Measurements from ENCODE around the gene CCM2L. TPM values are rescaled to one million over a fixed set of nuclear protein-coding genes. Genes with fewer than 3 reads are reported as not detected.

Gene CCM2L
- total and polyA plus RNA-seq, 2 donors (not counting 3 experiments of a cell fraction or from before 2014, with no cell fraction given), result 10.8 to 13.4 TPM

- H3K36me3 ChIP-seq (ENCODE audit: control insufficient read depth in 2 of 2, extremely low read depth in 1 of 2, insufficient read depth in 2 of 2, low read length in 2 of 2), result no peaks in the 10 kb centered on the region
- ChIA-PET CTCF (no interaction called here), POLR2A (no interaction called here)
- H3K4me3 ChIP-seq (replicated peaks in 1 of 3; ENCODE audit: insufficient read depth in 1 of 3, low read depth in 1 of 3, low read length in 3 of 3), result no peak overlapping the region
- FAIRE-seq (no peak), DNase-seq (ENCODE audit: low read depth, low spot score) (no peak)
- H3K4me1 ChIP-seq (ENCODE audit: control insufficient read depth, extremely low read depth, insufficient read depth, low read length), result peaks cover 4% of the 10 kb centered on the region
- H3K4me2 ChIP-seq (ENCODE audit: insufficient read depth, low read length), result no peak overlapping the region
- dilution Hi-C loops (cut with MboI; ENCODE audit: extremely low pct_ligation_motif_present, low sequenced_read_pairs), result no loop called here
- H2AFZ ChIP-seq (ENCODE audit: low read depth, low read length), result no peak overlapping the region
- no peak overlapping the region for H3K27ac ChIP-seq (ENCODE audit: insufficient read depth, low read depth, low read length)
- no peaks in the 10 kb centered on the region for H3K9me3 ChIP-seq (replicated peaks; ENCODE audit: control insufficient read depth, insufficient read depth, low read length)
- no peaks in the 10 kb centered on the region for H4K20me1 ChIP-seq (replicated peaks; ENCODE audit: control insufficient read depth, extremely low read depth, insufficient read depth, low read length)
- no peaks in the 10 kb centered on the region for H3K9me1 ChIP-seq (replicated peaks; ENCODE audit: control insufficient read depth, extremely low read depth, insufficient read depth, low read length)
- TF ChIP-seq JUN (IDR thresholded peaks at IDR 0.05; ENCODE audit: borderline replicate concordance, insufficient read depth, insufficient read length, low read depth) (no peak), FOS (IDR thresholded peaks at IDR 0.05; ENCODE audit: borderline replicate concordance, insufficient read depth, low read length) (no peak), MAX (IDR thresholded peaks at IDR 0.05; ENCODE audit: insufficient read depth, insufficient read length) (no peak), MYC (IDR thresholded peaks at IDR 0.05; ENCODE audit: low read depth, low read length) (no peak), POLR2AphosphoS5 (IDR thresholded peaks at IDR 0.05; ENCODE audit: insufficient read depth, low read depth, low read length) (no peak), GATA2 (IDR thresholded peaks at IDR 0.05; ENCODE audit: insufficient read depth, insufficient read length, low read depth, low read length) (no peak), POLR2A (IDR thresholded peaks at IDR 0.05; ENCODE audit: low read depth, low read length) (no peak), CTCF (IDR thresholded peaks at IDR 0.05; ENCODE audit: extremely low read depth in 1 of 2, insufficient read depth in 1 of 2, low read depth in 1 of 2, low read length in 2 of 2) (no peak), EZH2 (IDR thresholded peaks at IDR 0.05; ENCODE audit: borderline replicate concordance, low read depth, low read length, severe bottlenecking) (no peak)
- BruUV-seq (replicated peaks), result no TSS peak
- H3K9ac ChIP-seq (replicated peaks; ENCODE audit: extremely low read depth, insufficient read depth, low read length), result no peak overlapping the region
- no peaks in the 10 kb centered on the region for H3K79me2 ChIP-seq (ENCODE audit: control insufficient read depth, insufficient read depth, low read length)
- intact Hi-C loops (cut with micrococcal nuclease), result no loop called here
- peaks cover 45 to 49% of the 10 kb centered on the region in 2 experiments for H3K27me3 ChIP-seq (ENCODE audit: control insufficient read depth in 2 of 2, insufficient read depth in 2 of 2, low read length in 2 of 2)
Observed at GRCh38 chr20:32050324-32050841, 40.1 kb downstream of the CCM2L start.

All from endothelial cell of umbilical vein (primary cell).